Stimulated activated naive CD4-positive, alpha-beta T cell (primary cell): Measurements from ENCODE around the gene PDE6D.
"Not testable (repeated sequence)": the region's sequence is repeated elsewhere in the genome, so short reads cannot be mapped to it uniquely, and the experiment has no call there.

Source experiments
- DNase-seq, 6 experiments: peaks; one replicate each; lab custom pipeline; 2025; lab: John Stamatoyannopoulos, UW

The PDE6D gene

GRCh38 chr2:231718799-231719198 is 62.3 kb downstream of the PDE6D start:
- DNase-seq = no peak

GRCh38 chr2:231717281-231718171 is 63.6 kb downstream of the PDE6D start:
- peak in 1 of 6 experiments; percentile 5 for DNase-seq

- DNase-seq = no peak
Measured at GRCh38 chr2:231716666-231717280, 64.3 kb downstream of the PDE6D start.

- no peak for DNase-seq
Measured at GRCh38 chr2:231715988-231716616, 65.0 kb downstream of the PDE6D start.

GRCh38 chr2:231715499-231715837 is 65.6 kb downstream of the PDE6D start:
- DNase-seq = no peak

- DNase-seq = peak; percentile 38 to 84 (median 74)
Measured at GRCh38 chr2:231714639-231715498, 66.2 kb downstream of the PDE6D start.

- peak; percentile 74 to 94 (median 88) for DNase-seq
Measured at GRCh38 chr2:231713730-231714638, 67.1 kb downstream of the PDE6D start.

- not testable (repeated sequence) for DNase-seq
Measured at GRCh38 chr2:231713406-231713729, 67.7 kb downstream of the PDE6D start.

- DNase-seq = peak in 5 of 6 experiments; percentile 13 to 46 (median 43)
Measured at GRCh38 chr2:231712451-231713021, 68.5 kb downstream of the PDE6D start.

- peak in 4 of 6 experiments; percentile 34 to 38 (median 36) for DNase-seq
Measured at GRCh38 chr2:231711677-231712450, 69.2 kb downstream of the PDE6D start.

- DNase-seq = peak in 4 of 6 experiments; percentile 7 to 48 (median 38)
Measured at GRCh38 chr2:231710799-231711676, 70.0 kb downstream of the PDE6D start.

GRCh38 chr2:231709981-231710798 is 70.9 kb downstream of the PDE6D start:
- DNase-seq = peak; percentile 73 to 92 (median 82)

GRCh38 chr2:231709636-231709980 is 71.5 kb downstream of the PDE6D start:
- DNase-seq = peak in 5 of 6 experiments; percentile 35 to 80 (median 62)

- peak; percentile 35 to 83 (median 61) for DNase-seq
Measured at GRCh38 chr2:231708773-231709635, 72.1 kb downstream of the PDE6D start.

GRCh38 chr2:231707927-231708772 is 72.9 kb downstream of the PDE6D start, which contains the start of gene PTMA:
PTMA (plus strand) TSS chr2:231708525; CDS start chr2:231708707, 182 bp downstream.
- DNase-seq = peak; percentile 98 to 100 (median 99)

GRCh38 chr2:231707625-231707926 is 73.5 kb downstream of the PDE6D start:
- peak in 3 of 6 experiments; percentile 47 to 91 (median 60) for DNase-seq
